ENCODE results near the gene MUSK.
"Not testable (repeated sequence)": the region's sequence is repeated elsewhere in the genome, so short reads cannot be mapped to it uniquely, and the experiment has no call there.

Gene MUSK

GRCh38 chr9:110765926-110766325, 97.3 kb downstream of the MUSK start:
- DNase-seq: no peak

GRCh38 chr9:110767559-110768063, 99.0 kb downstream of the MUSK start:
- no peak for DNase-seq

- DNase-seq: no peak
Measured at GRCh38 chr9:110768886-110769285, 100.3 kb downstream of the MUSK start.

- no peak for DNase-seq
Measured at GRCh38 chr9:110769667-110770066, 101.1 kb downstream of the MUSK start.

- no peak for DNase-seq
Measured at GRCh38 chr9:110775724-110776123, 107.1 kb downstream of the MUSK start.

GRCh38 chr9:110776221-110776620, 107.6 kb downstream of the MUSK start:
- DNase-seq: no peak

- no peak for DNase-seq
Measured at GRCh38 chr9:110777196-110777875, 108.7 kb downstream of the MUSK start.

- DNase-seq: no peak
Measured at GRCh38 chr9:110777876-110778215, 109.3 kb downstream of the MUSK start.

- DNase-seq: no peak
Measured at GRCh38 chr9:110782701-110783100, 114.1 kb downstream of the MUSK start.

- DNase-seq: no peak
Measured at GRCh38 chr9:110784309-110784708, 115.7 kb downstream of the MUSK start.

GRCh38 chr9:110785166-110785565, 116.6 kb downstream of the MUSK start:
- DNase-seq: no peak

- not testable (repeated sequence) for DNase-seq
Measured at GRCh38 chr9:110788396-110788795, 119.8 kb downstream of the MUSK start.

GRCh38 chr9:110788871-110789270, 120.3 kb downstream of the MUSK start:
- no peak for DNase-seq

- DNase-seq: no peak
Measured at GRCh38 chr9:110797611-110798010, 129.0 kb downstream of the MUSK start.

- no peak for DNase-seq
Measured at GRCh38 chr9:110799396-110799795, 130.8 kb downstream of the MUSK start.

GRCh38 chr9:110801426-110801825, 132.8 kb downstream of the MUSK start:
- DNase-seq: no peak

- no peak for DNase-seq
Measured at GRCh38 chr9:110802416-110803035, 133.9 kb downstream of the MUSK start.

- no peak for DNase-seq
Measured at GRCh38 chr9:110807956-110808598, 139.5 kb downstream of the MUSK start.

- DNase-seq: no peak
Measured at GRCh38 chr9:110808599-110808980, 140.0 kb downstream of the MUSK start.

- no peak for DNase-seq
Measured at GRCh38 chr9:110809038-110809595, 140.5 kb downstream of the MUSK start.

- no peak for DNase-seq
Measured at GRCh38 chr9:110810262-110810976, 141.8 kb downstream of the MUSK start.

GRCh38 chr9:110812886-110813285, 144.3 kb downstream of the MUSK start:
- DNase-seq: no peak

GRCh38 chr9:110814159-110814558, 145.6 kb downstream of the MUSK start:
- no peak for DNase-seq

Measured in activated CD8-positive, alpha-beta memory T cell treated with anti-CD3 and anti-CD28 coated beads for 24 hours (primary cell).